GM11168 (cell line): ENCODE results near the gene GALNT15.

ENCODE experiments used
- in situ Hi-C: fragments of 300-500 bp; cut with MboI; formaldehyde crosslinking; loops from one replicate; pipeline ENCODE4 v1.12.0; 2022; ENCODE audit warnings: low sequenced_read_pairs; ENCODE audit not compliant: unreplicated experiment

Gene GALNT15

GRCh38 chr3:16148783-16149182 is 25.7 kb upstream of the GALNT15 start:
- in situ Hi-C loops: no loop called here

GRCh38 chr3:16150285-16150684 is 24.2 kb upstream of the GALNT15 start:
- in situ Hi-C loops: no loop called here

GRCh38 chr3:16151109-16151508 is 23.4 kb upstream of the GALNT15 start:
- in situ Hi-C loops: no loop called here

GRCh38 chr3:16168211-16168610 is 6.3 kb upstream of the GALNT15 start:
- in situ Hi-C loops: no loop called here

GRCh38 chr3:16171009-16171408 is 3.5 kb upstream of the GALNT15 start:
- in situ Hi-C loops: loop anchor here (10.0 kb wide), 1 partner anchor 126 kb away; no protein-coding TSS in a partner anchor

- in situ Hi-C loops: loop anchor here (10.0 kb wide), 1 partner anchor 127 kb away; no protein-coding TSS in a partner anchor
Measured at GRCh38 chr3:16171825-16172224, 2.7 kb upstream of the GALNT15 start.

GRCh38 chr3:16173283-16174025 is 1.0 kb upstream of the GALNT15 start:
- in situ Hi-C loops: loop anchor here (10.0 kb wide), 1 partner anchor 129 kb away; no protein-coding TSS in a partner anchor

- in situ Hi-C loops: loop anchor here (10.0 kb wide), 1 partner anchor 129 kb away; no protein-coding TSS in a partner anchor
Measured at GRCh38 chr3:16174026-16174355, 489 bp upstream of the GALNT15 start.

GRCh38 chr3:16174976-16175901 is 759 bp downstream of the GALNT15 start:
- in situ Hi-C loops: loop anchor here (10.0 kb wide), 1 partner anchor 130 kb away; no protein-coding TSS in a partner anchor

- in situ Hi-C loops: loop anchor here (10.0 kb wide), 1 partner anchor 132 kb away; no protein-coding TSS in a partner anchor
Measured at GRCh38 chr3:16176391-16177030, 2.0 kb downstream of the GALNT15 start.

- in situ Hi-C loops: loop anchor here (10.0 kb wide), 1 partner anchor 133 kb away; no protein-coding TSS in a partner anchor
Measured at GRCh38 chr3:16177382-16177781, 2.9 kb downstream of the GALNT15 start.

- in situ Hi-C loops: loop anchor here (10.0 kb wide), 1 partner anchor 133 kb away; no protein-coding TSS in a partner anchor
Measured at GRCh38 chr3:16177962-16178627, 3.6 kb downstream of the GALNT15 start.

GRCh38 chr3:16178628-16178988 is 4.1 kb downstream of the GALNT15 start:
- in situ Hi-C loops: loop anchor here (10.0 kb wide), 1 partner anchor 134 kb away; no protein-coding TSS in a partner anchor

- in situ Hi-C loops: loop anchor here (10.0 kb wide), 1 partner anchor 134 kb away; no protein-coding TSS in a partner anchor
Measured at GRCh38 chr3:16179261-16179660, 4.8 kb downstream of the GALNT15 start.

- in situ Hi-C loops: loop anchor here (10.0 kb wide), 1 partner anchor 135 kb away; no protein-coding TSS in a partner anchor
Measured at GRCh38 chr3:16179771-16180736, 5.6 kb downstream of the GALNT15 start.

- in situ Hi-C loops: no loop called here
Measured at GRCh38 chr3:16180737-16181134, 6.3 kb downstream of the GALNT15 start.

- in situ Hi-C loops: no loop called here
Measured at GRCh38 chr3:16181361-16181760, 6.9 kb downstream of the GALNT15 start.

- in situ Hi-C loops: no loop called here
Measured at GRCh38 chr3:16182183-16182582, 7.7 kb downstream of the GALNT15 start.

GRCh38 chr3:16182612-16183011 is 8.1 kb downstream of the GALNT15 start:
- in situ Hi-C loops: no loop called here
